CD4-positive, alpha-beta T cell treated with Interleukin-15 for 1 hour (primary cell): Measurements from ENCODE around the gene ABHD1.
"Not testable (repeated sequence)": the region's sequence is repeated elsewhere in the genome, so short reads cannot be mapped to it uniquely, and the experiment has no call there.

ENCODE experiments used
- DNase-seq: peaks from one replicate; pipeline ENCODE4 v3.0.0-alpha.2; 2020

ABHD1 gene

DNA sequence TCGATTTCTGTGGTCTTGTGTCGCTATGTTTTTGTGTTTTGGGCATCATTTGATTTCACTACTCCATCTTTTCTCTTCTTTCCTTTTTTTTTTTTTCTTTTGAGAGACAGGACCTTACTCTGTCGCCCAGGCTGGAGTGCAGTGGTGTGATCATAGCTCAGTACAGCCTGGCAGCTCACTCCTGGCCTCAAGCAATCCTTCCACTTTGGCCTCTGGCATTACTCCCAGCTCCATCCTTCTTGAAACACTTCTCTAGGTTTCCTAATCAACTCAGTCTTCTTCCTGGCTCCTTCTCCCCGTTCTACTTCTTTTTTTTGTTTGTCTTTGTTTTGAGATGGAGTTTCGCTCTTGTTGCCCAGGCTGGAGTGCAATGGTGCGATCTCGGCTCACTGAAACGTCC is 51.7 kb downstream of the ABHD1 start:
- no peak for DNase-seq

DNA sequence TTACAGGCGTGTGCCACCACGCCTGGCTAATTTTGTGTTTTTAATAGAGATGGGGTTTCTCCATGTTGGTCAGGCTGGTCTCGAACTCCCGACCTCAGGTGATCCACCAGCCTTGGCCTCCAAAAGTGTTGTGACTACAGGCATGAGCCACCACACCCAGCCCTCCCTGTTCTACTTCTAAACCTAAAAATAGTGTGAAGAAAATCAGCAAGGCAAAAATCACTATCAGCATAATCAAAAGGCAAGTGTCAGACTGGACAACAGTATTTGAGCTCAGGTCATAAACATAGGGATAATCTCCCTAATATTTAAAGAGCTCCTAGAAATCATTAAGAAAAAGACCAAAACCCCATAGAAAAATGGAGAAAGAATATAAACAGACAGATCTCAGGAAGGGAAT is 52.2 kb downstream of the ABHD1 start:
- not testable (repeated sequence) for DNase-seq

DNA sequence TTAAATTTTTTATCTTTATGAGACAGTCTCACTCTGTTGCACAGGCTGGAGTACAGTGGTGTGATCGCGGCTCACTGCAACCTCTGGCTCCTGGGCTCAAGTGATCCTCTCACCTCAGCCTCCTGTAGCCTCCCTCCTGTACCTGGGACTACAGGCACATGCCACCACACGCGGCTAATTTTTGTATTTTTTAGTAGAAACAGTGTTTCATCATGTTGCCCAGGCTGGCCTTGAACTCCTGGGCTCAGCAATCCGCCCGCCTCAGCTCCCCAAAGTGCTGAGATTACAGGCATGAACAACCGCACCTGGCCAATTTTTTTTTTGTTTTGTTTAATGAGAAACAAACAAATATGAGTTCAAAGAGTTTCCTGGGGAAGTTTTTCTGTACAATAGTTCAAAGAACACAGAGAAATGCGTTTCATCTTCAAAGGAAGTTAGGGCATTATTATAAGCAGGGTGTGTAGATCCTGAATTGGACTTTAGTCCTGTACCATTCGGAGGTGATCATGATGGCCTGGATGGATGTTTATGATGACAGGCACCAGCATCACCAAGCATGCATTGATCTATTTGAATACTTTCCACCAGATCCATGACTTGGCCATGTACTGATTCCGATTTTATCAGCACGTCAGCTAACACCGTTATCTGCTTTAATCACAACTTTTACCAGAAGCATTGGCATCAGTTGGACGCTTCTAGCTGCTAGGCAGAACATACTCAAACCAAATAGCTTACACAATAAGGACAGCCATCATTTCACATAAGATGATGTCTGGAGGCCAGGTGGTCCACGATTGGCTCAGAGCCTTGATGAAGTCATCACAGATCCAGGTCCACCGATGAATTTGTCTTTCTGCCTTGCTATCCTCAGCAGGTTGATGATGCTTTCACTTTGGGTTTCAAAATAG is 54.1 kb downstream of the ABHD1 start:
- no peak for DNase-seq

DNA sequence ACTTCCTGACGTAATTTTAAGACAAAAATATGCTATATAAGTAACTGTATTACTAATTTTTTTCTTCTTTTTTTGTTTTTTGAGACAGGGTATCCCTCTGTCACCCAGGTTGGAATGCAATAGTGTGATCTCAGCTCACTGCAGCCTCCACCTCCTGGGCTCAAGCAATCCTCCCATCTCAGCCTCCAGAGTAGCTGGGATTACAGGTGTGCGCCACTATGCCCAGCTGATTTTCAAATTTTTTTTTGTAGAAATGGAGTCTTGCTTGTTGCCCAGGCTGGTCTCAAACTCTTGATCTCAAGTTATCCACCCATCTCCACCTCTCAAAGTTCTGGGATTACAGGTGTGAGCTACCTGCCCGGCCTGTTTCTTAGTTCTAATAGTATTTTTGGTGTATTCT is 54.9 kb downstream of the ABHD1 start:
- DNase-seq, result no peak

DNA sequence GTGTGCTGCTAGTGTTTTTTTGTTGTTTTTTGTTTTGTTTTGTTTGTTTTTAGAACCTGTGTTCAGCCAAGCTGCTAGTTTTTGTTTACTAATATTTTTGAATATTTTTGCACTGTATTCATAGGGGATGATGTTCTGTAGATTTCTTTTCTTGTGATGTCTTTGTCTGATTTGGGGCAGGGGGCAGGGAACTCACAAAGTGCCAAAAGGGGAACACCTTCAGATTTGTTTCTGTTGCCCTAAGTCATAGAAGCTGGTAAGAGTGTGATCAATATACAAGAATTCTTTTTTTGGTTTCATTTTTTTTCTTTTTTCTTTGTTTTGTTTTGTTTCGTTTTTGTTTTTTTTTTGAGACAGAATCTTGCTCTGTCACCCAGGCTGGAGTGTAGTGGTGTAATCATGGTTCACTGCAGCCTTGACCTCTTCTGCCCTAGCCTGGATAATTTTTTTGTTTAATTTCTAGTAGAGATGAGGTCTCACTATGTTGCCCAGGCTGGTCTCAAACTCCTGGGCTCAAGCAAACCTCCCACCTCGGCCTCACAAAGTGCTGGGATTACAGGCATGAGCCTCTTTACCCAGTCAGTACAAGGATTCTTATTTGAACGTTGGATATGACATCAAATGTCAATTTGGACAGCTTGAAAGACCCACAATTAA is 55.9 kb downstream of the ABHD1 start:
- DNase-seq, result no peak
